ENCODE results near the gene RPP30.
"Not testable (repeated sequence)": the region's sequence is repeated elsewhere in the genome, so short reads cannot be mapped to it uniquely, and the experiment has no call there.

Gene RPP30

DNA sequence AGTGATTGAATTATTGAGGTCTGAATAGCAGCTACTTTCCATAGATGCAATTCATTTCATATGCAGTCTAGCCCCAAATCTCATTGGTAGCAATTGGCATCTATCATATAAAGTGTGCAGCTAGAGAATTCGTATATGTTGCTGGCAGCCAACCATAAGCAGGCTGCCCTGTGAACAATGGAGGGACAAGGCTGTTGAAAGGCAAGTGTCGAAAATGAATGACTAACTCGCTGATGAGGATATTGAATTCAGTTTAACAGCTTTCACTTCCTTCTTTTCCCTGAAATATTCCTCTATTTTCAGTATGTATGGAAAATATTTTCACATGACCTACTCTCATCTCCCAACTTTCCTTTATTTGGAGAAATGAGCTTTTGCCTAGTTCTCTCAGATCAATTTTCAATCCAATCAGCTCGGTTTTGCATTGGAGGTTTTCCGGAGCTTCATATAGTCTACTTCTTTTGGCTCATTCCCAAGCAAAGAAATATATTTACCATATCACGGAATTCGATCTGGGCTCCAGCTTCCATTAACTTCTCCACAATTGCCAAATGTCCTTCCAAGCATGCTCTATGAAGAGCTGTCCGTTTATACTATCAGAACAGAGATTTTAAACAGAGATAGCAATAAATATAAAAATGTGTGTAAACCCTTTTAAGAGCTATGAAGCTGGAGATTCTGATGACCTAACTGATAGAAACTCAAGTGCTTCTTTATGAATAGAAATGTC is 45.6 kb downstream of the RPP30 start:
- DNase-seq (ENCODE audit: low spot score), result no peak

DNA sequence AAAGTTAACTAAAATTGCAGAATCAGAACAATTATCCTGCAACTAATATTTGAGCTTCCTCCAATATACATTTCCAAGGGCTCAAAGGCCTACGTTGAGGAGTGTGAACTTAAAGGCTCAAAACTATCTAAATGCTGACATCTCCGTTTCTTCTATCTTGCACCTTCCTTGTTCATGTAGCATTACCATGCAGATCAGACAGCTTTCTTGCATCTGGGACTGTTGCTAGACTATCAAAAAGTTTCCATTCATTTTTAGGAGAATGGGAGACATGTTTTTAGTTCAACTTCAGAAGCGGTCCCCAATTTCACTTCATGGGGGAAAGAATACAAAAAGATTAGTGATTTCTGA is 46.2 kb downstream of the RPP30 start:
- DNase-seq (ENCODE audit: low spot score), result no peak

DNA sequence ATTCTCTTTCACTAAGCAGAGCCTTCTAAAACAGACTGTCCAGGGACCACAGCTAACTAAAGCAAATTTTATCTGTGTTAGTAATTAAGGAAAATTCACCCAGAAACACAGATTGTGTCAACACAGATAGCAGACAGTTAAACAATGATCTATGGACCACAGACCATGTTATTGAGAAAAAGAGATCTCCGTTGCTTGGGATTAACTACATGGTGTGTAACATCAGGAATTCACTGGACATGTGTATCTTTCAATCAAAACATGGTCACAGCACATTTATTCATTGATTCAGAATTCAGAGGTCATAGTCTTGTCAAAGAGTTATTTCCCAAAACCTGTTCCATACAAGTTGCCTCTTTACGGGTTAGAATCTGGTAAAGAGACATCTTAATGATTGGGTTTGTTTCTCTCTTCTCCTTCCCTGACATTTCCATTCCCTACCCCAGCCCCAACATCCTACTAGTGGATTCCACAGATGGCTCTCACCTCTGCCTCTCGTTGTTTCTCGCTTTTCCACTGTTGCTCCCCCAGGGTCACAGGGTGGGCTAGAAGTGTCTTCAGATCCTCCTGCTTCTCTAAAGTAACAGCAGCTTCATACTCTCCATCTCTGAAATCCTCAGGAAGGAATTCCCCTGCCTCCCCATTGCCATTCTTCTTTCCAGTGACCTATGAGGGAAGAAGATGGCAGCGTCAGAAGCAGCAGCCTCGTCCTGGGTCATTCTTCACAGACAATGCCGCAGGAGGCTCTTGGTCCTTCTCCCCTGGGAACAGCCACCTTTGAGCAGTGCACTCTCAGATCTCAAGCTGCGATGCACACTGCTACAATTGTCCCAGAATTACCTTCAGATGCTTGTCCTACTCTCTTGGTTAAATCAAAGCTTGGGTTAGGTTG is 48.2 kb downstream of the RPP30 start:
- DNase-seq (ENCODE audit: low spot score), result no peak

DNA sequence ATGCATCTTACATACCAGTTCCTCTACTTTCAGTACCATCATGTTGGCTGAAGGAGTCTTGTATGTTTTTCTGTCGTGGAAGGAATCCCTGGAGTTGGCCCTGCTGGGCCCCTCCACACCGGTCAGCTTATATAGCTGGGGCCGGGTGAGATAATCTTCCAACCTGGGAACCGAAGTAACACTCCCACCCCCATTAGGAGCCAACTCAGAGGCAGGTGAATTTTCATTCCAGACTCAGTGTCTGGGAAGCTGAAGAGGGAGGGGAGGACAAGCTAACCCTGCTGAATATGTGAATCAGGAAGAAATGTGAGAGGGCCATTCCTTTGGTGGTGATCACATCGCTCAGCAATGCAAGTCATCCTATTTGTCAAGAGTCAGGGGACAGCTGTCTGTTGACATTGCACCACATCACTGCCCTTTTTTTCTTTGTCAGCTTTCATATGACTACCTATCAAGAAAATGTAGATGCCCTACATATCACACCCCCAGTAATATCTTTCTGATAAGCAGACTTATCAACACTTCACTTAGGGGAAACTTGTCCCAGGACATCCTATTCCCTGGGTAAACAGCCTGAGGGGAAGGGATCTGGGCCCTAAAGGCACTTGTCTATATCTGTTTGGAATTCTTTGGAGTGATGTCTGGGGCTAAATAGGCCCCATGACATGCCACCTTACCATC is 49.4 kb downstream of the RPP30 start, which contains the start of gene ANKRD1:
ANKRD1 (minus strand) TSS at position 102 of the 681 bp plus-strand sequence; CDS start at position 42, 60 bp downstream.
- no peak for DNase-seq (ENCODE audit: low spot score)

DNA sequence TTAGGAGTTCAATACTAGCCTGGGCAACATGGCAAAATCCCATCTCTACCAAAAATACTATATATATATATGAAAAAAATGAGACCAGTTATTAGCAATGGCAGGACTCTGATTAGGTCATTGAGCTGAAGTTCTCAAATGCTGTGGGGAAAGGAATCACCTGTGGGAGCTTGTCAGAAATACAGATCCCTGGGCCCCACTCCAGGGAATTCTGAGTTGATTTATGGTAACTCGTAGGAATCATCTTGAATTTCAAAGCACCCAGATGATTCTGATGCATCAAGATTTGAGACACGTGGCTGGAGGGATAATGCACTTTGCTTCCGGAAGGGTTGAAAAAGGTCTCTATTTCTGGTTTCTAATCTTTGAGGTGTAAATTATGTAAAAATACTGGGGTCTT is 50.1 kb downstream of the RPP30 start:
- DNase-seq (ENCODE audit: low spot score), result no peak

DNA sequence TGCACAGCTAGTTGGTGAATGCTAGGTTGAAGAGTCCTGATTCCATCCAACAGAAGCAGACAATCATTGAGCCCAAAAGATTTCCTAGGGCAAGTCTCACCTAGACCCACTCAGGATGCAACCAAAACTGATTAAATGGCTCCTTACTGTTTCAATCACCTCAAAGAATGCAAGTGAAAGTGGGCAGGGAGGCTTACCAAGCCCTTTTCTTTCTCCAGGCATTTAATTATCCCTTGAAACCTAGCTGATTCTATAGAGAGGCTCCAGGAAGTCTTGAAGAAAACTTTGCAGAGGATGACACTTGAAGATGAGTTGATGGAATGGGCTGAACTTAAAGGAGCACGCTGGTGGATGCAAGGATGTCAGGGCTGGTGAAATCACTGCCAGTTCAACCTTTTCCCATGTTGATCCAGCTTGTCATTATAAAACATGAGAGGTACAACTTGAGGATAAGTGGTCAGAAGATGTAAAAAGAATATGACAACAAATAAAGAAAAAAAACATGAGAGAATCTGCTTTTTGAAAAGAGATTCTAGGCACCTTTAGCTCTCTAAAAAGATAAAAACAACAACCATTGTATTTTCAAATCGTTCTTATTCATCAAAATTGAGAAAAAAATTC is 51.4 kb downstream of the RPP30 start:
- DNase-seq (ENCODE audit: low spot score), result no peak

DNA sequence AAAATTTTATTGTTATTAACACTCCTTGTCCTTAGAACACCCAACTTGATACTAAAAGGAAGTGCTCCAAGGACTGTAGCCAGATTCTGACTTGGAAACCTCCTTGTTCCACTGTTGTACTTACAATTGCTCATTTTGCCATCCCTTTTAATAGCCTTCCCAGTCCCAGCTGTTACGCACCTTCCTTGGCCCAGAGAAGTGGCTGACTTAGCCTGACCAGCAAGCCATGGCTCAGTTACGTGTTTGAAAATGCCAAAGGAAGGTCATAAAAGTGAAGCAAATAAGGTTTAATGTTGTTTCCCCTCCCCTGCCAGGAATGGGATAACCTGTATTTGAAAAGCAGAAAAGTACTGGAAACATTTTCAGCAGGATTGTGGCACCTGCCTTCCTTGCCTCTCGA is 52.8 kb downstream of the RPP30 start:
- DNase-seq (ENCODE audit: low spot score), result no peak

DNA sequence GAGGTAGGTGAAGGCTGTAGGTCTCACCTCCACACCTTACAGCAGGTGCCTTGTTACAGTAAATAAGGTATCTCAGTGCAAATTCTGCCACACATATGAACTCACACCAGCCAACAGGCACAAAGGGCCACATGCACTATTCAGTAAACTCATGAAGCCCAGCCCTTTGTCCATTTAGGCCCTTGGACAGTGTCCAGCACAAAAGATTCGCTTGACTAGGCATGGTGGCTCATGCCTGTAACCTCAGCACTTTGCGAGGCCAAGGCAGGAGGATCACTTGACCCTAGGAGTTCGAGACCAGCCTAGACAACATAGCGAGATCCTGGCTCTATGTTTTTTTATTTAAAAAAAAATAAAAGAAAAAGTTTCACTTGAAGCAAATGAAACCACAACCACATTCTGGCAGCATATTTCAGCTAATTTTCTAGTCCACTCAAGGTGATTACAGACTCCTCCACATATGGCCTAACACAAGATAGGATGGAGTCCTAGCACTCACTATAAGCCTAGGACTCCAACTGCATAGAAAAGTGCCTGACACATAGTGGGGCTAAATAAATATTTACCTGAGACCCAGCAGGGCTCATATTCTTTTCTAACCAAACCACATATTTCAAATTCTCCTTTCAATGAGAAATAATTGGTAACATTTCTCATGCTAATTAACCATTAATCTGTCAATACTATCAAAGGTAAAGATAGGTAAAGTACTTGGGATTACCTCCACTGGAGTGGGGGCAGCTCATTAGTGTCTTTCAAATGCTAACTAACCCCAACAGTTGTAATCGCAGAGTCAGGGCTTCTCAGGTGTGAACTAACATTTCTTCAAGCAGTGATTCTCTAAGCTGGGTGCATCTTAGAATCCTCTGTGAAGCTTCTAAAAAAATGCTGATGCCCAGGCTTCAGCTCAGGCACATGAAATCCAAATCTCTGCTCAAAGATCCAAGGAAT is 53.6 kb downstream of the RPP30 start:
- no peak for DNase-seq (ENCODE audit: low spot score)

DNA sequence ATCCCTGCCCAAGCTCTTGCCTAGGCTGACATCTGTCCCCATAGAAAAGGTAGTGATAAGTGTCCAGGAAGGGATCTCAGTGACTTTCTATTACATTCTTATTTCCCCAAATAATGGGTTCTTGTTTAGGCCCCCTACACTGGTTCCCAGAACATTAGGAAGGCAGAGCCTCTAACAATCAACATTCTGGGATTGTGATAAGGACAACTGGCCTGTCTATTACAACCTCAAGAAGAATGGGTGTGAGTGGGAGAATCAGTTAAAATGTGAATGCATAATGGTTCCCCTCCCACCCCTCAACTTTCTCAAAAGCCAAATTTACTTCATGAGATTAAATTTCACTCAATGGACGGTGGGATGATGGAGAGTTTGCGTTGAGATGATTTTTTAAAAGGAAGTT is 55.5 kb downstream of the RPP30 start:
- DNase-seq (ENCODE audit: low spot score), result no peak

DNA sequence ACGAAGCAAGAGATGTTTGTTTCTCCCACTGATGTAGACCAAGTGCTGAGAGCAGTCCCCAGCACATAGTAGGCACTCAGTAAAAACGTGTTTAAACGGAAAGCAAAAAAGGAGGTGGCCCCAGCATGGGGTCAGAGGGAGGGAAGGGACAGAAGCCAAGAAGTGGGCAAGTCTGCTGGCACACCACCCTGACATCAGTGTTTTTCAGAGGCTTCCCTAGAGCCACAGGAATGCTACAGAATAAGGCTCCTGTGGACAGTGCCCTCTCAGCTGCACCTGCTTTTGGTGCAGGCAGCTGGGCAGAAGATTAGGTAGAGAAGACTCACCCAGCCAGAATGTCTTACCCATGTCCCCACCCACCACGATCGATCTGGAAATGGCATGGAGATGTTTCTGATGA is 57.4 kb downstream of the RPP30 start:
- DNase-seq (ENCODE audit: low spot score), result no peak

DNA sequence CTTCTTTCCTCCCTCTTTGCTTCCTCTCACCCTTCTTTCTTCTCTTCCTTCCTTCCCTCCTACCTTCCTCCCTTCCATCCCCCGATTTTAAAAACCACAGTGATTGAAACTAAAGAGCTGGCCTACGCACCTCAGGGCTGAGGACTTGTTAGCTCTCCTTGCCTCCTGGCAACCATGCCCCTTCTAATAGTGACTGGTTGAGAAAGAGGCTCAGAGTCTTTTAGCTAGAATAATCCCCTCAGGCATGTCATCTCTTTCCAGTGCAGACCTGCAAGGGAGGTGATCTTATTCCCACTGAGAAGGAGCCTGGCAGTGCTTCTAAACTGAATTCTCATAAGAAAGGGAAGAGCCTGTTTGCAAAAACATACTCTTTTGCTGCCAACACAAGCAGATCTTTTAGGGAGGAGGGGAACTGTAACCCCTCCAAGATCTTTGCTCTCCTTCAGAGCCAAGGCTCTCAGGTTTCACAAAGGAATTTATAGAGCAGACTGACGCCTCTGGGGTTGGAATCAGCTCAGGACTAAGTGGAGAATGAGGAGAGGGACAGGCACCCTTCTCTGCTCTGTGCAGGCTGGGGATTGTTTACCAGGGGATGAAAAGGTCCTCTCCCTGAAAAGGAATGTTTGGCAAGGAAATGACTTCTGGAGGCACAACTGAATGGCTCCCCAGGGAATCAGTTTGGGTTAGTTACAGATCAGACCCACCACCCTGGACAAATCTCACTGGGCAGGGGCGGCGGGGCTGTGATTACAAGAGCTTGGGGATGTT is 58.5 kb downstream of the RPP30 start:
- no peak for DNase-seq (ENCODE audit: low spot score)

DNA sequence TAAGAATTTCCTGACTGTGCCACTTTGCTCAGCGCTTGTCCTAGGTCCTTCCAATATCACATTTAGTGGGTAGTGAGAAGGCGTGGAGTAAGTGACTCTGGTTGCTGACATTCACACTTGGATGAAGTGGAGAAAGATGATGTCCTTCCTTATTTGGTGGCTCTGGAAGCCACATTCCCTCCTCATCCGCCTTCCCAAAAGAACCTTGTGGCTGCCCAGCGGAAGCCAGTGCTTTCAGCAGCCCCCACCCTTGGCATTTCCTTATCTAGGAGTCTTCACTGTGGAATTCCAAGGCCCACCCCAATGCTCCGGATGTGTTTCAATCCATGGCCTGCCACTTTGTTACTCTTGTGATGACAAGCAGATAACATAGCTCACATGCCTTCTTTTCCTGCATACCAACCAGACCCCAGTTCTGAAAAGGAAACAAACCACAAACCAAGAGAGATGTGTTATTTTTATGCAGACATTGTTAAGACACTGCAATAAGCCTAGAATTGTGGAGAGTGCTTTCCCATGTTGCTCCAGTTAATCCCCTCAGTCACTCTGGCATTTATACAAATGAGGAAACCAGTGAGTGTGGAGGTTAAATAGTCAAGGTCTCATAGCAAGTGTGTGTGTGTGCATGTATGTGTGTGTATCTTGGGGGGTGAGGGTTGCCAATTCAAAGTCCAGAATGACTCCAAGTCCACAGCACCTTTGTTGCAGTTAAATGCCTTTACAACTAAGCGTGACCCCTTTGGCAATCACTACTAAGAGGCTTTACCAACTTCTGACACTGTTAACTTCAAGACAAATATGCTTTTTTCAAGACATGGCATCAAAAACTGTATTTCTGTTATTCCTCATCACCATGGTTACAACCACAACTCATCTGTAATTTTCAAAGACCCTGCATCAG is 59.4 kb downstream of the RPP30 start:
- no peak for DNase-seq (ENCODE audit: low spot score)

DNA sequence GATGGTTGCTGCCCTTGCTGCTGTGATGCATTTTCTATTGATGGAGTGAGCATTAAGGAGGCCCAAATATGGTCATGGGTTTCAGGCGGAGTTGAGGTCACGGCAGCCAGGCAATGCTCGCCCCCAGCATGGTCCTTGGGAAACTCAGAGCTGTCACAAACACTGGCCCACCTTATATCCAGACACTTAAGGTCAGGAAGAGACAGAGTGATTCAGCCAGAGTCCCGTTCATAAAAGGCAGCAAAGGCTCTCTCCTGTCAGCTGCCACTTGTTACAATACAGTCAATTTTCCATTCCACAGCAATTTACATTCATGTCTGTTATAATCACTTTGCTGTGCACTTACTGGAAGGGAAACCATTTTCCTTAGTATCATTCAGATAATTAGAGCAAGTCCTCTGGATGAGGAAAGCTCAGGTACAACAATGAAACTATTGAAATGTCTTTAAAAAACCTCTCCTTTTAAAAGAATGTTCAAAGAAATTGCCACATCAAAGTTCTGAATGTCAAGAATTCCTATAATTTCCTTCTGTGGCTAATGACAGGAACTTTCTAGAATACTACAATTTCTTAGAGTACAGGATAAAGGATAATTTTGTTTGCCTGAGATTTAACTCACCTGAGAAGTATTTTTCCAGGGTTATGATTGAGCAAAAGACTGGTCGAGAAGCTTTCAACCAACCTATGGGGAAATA is 64.0 kb downstream of the RPP30 start:
- no peak for DNase-seq (ENCODE audit: low spot score)

DNA sequence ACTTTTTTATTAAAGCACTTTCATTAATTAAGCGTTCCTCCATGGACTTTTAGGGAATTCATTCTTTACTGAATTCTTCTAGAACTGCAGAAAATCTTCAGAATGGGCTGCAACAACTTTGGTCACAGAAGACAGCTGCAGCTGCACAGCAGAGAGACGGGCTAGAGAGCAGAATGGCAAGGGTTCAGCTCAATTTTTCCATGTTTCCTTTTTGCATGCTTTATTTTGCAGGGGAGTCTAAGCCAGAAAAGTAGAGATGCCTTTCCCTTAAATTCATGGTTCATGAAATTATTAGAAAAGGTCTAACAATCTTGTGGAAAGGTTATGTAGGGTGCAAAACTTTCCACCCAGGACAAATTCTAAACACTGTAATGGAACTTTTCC is 64.5 kb downstream of the RPP30 start:
- no peak for DNase-seq (ENCODE audit: low spot score)

DNA sequence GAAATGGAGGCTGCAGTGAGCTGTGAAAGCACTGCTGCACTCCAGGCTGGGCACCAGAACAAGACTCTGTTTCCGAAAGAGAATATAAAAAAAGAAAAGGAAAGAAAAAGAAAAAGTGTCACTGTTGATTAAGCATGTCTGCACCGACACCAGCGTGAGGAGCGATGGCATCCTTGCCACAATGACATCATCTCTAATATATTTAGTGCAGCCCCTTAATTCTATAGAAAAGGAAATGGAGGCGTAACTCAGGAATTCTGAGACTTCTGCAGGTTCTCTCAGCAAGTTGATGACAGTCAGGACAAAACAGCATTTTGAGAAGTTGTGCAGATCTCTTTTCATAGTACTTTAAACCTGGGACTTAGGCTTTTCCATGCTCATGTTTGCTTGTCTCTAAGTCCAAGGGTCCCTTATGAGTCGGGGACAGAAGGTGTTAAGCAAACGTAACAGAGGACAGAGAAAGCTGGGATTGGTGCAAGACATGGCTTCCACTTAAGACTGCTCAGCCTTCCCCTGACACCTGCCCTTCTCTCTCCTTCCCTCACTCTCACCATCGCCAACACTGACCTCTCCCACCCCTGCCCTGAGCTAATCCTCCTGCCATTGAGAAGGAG is 66.0 kb downstream of the RPP30 start:
- no peak for DNase-seq (ENCODE audit: low spot score)

DNA sequence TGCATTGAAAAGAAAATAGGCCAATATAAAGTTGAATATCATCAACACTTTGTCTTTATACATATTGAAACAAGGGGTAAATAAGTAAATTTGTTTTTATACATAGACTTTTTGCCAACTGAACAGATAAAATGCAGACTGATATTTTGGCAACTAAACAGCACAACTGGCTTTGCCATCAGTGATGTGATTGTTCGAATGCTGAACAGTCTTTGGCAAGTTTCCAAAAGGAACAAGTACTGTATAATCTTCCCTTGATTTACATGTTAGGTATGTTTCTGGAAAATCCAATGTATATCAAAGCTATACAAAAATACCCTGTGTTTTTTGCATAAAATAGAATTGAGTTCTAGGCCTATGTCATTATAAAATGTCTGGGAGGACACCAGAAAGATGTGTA is 67.3 kb downstream of the RPP30 start:
- DNase-seq (ENCODE audit: low spot score), result peak; percentile 10

DNA sequence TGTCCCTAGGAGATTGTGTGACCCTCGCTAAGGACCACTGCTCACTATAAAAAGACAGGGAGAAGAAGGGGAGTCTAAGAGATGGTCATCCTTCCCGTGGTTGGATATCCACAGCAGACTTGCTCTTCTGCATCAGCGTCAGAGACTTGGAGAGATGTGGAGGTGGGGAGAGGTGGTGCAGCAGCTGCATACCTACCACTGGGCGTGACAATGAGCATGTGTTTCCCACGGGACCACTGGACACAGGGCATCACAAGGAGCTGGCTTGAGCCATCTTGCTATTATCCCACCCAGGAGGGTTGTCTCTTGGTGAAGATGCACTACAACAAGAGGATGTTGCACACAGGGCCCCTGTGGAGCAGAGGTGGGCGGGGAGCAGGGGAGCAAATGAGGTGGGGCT is 67.9 kb downstream of the RPP30 start:
- no peak for DNase-seq (ENCODE audit: low spot score)

DNA sequence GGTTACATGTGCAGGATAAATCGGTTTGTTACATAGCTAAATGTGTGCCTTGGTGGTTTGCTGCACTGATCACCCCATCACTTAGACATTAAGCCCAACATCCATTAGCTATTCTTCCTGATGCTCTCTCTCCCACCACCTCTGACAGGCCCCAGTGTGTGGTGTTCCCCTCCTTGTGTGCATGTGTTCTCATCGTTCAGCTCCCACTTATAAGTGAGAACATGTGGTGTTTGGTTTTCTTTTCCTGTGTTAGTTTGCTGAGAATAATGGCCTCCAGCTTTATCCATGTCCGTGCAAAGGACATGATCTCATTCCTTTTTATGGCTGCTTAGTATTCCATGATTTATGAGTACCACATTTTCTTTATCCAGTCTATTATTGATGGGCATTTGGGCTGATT is 71.2 kb downstream of the RPP30 start:
- not testable (repeated sequence) for DNase-seq (ENCODE audit: low spot score)

Measured in putamen (tissue), 1 donor.